ENCODE data around the gene PRKAR1B.

DNA sequence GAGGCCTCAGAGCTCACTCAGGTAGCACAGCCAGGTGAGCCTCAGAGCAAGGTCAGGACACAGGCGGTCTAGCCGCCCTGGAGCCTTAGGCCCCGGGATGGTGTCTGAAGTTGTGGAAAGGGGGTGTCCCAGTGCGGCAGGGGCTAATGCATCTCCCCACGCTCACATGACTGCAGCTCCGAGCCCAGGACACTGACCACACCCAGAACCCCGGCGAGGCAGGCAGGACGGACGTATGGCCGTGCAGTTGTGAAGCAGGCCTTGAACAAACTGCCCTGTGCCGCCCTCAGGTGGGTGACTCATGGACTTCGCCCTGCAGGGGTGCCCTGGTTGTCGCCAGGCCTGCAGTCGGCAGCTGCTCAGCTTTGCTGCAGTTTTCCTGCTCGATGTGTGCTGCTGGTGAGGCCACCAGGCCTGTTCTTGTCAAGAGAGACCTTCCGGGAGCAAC lies 5.0 kb upstream of the PRKAR1B start:
- TF ChIP-seq, protein P1, sequence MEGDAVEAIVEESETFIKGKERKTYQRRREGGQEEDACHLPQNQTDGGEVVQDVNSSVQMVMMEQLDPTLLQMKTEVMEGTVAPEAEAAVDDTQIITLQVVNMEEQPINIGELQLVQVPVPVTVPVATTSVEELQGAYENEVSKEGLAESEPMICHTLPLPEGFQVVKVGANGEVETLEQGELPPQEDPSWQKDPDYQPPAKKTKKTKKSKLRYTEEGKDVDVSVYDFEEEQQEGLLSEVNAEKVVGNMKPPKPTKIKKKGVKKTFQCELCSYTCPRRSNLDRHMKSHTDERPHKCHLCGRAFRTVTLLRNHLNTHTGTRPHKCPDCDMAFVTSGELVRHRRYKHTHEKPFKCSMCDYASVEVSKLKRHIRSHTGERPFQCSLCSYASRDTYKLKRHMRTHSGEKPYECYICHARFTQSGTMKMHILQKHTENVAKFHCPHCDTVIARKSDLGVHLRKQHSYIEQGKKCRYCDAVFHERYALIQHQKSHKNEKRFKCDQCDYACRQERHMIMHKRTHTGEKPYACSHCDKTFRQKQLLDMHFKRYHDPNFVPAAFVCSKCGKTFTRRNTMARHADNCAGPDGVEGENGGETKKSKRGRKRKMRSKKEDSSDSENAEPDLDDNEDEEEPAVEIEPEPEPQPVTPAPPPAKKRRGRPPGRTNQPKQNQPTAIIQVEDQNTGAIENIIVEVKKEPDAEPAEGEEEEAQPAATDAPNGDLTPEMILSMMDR (IDR thresholded peaks at IDR 0.05; ENCODE audit: low read length) = no peak
- no peak for TF ChIP-seq EZH2 (IDR thresholded peaks at IDR 0.05; ENCODE audit: borderline replicate concordance, low read length)

Measured in OCI-LY1 (cell line).